HG03025 (cell line): ENCODE measurements around the gene RPRD2.
"Not testable (repeated sequence)": the region's sequence is repeated elsewhere in the genome, so short reads cannot be mapped to it uniquely, and the experiment has no call there.

Experiments used
- ATAC-seq: cut with Tn5 transposase; IDR thresholded peaks from one replicate; pipeline ENCODE4 v1.9.1; 2021; ENCODE audit warnings: mild to moderate bottlenecking, moderate library complexity; ENCODE audit not compliant: unreplicated experiment, low FRiP score

The RPRD2 gene

DNA sequence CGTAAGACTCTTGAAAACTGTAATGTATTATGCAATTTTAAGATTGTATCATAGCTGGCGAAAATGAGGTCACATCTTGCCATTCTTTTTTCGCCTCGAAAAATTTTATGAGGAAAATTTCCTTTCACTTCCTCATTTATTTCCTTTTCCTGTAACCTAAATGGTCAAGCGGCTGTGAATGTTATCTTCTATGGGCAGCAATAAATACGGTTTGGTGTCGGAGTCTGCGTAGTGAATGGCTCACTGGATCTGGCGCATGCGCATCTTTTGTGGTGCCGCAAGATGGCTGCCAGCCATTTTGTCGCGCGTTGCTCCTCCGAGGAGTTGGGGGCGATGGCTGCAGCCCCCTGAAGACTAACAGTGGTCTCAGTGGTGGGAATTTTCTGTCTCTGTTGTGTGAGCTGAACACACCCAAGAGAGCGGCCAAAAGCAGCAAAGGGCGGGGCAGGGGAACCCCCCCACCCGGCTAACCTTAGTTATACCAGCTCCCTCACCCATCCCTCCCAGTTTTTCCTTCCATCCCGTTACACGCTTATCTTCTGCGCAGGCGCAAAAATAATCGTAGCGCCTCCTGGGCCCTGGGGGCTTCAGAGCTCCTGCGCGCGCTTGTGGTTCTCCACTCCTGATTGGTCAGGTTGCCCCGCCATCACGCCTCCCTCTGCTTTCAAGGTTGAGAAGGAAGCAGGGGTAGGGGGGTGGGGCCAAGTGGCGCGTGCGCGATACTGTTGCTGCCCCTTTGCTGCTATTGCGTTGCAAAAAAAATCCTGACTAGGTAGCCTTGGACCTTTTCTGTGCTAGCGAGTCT, at the start of gene RPRD2:
Gene RPRD2, plus strand, starts transcription at position 722 of the 805 bp plus-strand sequence. CDS start 568 bp downstream, outside the sequence.
- peak; percentile 76 for ATAC-seq

DNA sequence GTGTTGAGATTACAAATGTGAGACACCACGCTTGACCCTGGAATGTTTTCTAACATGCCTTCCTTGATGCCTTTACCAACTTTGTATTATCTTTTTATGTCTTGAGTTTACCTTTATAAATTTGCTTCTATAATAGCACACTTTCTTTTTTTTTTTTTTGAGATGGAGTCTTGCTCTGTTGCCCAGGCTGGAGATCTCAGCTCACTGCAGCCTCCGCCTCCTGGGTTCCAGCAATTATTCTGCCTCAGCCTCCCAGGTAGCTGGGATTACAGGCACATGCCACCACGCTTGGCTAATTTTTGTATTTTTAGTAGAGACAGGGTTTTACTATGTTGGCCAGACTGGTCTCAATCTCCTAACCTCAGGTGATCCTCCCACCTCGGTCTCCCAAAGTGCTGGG, 49.3 kb upstream of the RPRD2 start:
- ATAC-seq = not testable (repeated sequence)

DNA sequence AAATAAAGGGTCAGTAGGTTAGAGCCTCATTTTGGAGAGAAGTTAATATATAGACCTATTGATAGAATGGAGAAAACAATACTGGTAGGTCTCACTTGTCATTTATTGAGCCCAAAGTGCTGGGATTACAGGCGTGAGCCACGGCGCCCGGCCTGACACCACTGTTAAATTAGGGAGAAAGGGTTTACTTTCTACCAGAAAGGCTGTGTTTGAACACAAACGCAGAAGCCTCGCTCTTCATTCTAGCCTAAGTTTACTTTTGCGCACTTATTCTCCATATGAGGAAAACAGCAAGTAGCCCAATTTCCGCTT, 43.3 kb upstream of the RPRD2 start:
- ATAC-seq = no peak

DNA sequence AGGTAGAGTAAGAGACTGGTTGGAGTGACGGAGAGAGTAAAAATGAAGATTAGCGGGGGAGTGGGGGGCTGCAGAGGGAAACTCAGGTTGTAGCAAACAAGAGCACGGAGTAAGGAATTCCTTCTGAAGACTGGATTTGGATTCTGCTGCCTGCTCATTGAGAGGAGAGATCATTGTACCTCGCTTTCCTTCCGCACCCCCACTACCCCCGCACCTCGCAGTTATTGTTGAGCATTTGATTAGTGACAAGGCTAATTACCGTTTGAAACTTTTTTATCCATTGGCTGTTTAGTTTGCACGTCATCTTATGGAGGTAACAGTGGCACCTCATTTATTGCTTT, 42.2 kb upstream of the RPRD2 start:
- no peak for ATAC-seq

DNA sequence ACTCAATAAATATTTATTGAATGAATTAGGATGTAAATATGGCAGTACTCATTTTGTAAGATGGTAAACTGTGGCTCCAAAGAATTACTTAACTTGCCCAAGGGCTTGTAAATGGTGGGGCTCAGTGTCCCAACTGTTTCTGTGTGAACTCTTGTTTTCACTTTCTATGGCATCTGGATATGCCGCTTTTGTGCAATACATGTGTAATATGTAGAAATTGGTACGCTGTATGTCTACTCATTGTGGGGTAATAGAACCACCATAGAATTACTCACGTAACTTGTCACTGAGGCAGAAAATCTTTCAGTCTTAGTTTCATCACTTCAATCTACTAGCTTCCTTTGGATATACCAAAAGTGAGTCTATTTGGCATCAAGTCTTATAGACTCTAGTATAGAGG, 41.6 kb upstream of the RPRD2 start:
- ATAC-seq = no peak

DNA sequence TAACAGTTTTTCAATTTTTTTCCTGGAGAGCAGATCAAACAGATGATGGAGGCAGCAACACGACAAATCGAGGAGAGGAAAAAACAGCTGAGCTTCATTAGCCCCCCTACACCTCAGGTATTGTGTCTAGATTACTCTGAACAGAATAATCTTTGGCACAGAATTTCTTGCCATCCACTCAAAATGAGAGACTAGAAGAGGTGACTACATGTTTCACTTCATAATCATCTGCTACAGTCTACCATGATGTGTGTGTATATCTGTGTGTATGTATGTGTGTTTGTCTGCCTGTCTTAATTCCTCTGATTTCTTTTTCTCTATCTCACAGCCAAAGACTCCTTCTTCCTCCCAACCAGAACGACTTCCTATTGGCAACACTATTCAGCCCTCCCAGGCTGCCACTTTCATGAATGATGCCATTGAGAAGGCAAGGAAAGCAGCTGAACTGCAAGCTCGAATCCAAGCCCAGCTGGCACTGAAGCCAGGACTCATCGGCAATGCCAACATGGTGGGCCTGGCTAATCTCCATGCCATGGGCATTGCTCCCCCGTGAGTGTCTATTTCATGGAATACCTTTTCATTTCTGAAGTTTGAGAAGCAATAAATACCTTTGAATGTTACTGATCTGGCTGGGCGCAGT, 31.2 kb upstream of the RPRD2 start:
- no peak for ATAC-seq

DNA sequence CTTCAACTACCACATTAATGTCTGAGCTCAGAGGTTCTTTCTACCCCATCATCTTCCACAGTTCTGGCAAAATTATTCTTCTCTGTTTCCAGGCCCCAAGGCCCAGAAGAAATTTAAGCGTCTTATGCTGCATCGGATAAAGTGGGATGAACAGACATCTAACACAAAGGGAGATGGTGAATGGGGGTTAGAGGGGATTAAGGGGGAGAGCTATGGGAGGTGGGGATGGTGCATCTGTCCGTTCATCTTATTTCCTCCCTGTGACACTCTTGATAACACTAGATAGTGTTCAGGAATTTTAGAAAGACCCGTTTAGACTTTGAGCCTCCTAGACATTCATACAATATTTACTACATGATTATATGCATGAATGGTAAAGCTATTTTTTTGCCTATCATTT, 17.6 kb upstream of the RPRD2 start:
- no peak for ATAC-seq

DNA sequence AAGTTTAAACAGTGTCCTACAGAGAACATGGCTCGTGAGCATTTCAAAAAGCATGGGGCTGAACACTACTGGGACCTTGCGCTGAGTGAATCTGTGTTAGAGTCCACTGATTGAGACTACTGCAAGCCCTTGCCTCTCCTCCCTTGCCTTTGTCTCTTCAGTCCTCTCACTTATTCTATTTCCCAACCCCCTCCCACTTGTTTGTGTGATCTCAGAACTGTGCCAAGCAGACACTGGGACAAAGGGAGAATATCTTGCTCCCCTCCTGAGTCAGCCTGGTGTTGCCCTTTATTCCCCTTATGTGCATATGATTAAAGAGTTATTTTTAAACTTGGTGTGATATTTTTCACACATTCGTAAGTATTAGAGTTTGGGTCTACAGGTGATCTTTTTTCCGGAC, 11.1 kb upstream of the RPRD2 start:
- ATAC-seq = no peak

DNA sequence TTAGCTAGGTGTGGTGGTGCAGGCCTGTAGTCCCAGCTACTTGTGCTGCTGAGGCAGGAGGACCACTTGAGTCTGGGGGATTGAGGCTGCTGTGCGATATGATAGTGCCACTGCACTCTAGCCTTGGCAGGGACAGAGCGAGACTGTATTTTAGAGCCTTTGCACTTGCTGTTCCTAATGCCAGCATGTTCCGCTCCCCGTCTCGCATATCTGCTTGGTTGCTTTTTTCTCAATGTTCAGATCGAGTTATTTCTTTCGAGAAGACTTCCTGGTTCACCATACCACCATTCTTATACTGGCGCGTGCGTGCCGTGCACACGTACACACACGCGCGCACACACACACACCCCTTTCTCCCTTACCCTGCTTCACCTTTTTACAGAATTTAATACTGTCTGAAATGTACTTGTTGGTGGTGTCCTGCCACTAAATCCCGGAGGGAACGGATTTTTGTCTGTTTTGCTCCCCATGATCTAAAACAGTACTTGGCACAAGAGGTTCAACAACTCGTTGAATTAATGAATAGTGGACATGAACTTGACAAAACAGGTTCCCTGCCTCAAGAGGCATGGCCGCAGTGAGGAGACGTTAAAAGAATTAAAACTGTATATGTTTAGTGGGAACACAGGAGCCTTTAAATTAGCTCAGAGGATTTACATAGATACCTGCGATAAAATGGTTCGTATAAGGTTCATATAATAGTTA, 1.1 kb upstream of the RPRD2 start:
- ATAC-seq = no peak

DNA sequence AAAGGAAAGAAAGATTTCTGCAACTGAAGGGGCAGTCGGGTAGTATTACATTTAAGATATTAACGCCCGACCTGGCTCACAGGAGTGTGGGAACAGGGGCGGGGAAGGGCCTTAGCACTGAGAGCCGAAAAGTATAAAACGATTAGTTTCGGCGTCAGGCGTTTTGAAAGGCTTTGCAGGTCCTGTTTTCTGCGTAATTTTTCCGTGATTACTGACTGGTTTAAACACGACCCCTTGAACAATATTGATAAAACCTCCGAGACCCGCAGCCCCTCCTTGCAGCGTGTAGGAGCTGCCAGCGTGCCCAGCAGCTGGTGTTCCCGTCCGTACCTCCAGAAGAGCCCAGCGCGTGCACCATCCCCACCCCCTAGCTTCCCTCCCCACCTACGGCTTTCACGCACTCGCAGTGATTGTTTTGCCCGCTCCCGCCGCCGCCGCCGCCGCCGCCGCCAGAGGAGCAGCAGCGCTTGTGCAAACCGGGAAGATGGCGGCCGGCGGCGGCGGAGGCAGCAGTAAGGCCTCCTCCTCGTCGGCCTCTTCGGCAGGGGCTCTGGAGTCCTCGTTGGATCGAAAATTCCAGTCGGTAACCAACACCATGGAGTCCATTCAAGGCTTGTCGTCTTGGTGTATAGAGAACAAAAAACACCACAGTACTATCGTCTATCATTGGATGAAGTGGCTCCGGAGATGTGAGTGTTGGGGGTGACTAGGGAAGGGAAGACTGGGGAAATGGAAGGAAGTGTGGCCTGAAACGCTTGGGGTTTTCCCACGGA, 470 bp downstream of the RPRD2 start:
- peak; percentile 35 for ATAC-seq

DNA sequence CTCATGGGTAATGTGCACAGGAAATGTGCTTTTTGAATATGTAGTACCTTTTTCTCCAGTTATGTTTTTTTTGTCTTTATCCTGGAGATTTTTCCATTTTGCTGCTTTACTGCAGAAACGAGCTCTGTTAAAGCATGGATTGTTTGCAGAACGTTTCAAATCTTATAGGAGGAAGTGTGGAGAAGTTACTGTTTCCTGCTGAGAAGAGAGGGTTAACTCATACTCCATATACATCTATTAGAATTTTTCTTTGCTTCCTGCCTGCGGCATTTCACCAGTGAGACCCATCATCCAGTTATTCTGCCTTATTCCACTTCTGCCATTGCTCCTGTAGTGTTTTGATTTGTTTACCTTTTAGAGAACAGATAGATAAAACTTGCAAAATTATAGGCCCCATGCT, 2.0 kb downstream of the RPRD2 start:
- ATAC-seq = no peak

DNA sequence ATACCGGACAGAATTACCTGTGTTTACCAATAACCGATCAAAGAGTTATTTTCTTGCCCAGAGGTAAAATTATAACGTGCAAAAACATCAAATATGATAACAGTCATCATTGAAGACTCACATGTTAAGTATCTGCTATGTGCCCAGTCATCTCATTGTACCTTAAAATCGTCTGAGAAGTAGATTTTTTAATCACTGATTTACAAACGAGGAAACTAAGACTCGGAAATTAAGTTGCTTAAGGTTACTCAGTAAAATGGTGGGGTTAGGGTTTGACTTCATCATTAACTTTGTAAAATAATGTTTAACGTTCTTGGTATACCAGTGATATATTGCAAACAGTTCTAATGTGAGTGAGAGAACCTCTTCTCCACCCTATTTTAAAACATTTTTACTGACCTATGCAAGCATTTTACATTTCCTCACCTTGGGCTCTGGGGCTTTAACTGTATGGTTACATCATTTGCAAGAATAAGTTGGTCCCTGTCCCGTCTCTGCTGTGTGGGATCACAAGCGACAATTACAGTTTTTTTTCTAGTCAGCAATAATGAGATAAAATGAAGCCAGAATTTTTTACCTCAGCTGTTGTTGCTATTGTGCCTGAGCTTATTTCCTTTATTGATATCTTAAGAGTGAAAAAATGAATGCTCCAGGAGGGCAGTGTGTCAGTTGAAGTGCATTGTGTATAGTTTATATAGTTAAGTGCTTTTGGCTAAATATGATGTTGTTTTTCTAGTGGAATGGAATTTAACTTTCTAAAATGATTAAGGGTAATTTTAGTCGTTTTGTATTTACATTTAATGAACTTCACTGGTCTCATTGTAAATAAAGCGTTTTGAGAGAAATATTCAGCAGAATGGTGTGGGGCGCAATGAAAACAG, 2.7 kb downstream of the RPRD2 start:
- ATAC-seq = no peak

DNA sequence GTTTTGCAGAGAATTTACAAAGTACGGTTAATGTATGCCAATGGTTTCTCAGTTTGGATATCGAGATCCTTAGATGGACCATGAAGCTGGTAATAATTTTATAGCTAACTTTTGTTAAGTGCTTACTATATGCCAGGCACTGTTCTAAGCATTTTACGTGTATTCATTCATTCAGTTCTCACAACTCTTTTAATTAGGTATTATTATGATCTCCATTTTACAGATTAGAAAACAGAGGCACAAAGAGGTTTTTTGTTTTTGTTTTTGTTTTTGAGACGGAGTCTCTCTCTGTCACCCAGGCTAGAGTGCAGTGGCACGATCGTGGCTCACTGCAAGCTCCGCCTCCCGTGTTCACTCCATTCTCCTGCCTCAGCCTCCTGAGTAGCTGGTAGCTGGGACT, 7.2 kb downstream of the RPRD2 start:
- no peak for ATAC-seq

DNA sequence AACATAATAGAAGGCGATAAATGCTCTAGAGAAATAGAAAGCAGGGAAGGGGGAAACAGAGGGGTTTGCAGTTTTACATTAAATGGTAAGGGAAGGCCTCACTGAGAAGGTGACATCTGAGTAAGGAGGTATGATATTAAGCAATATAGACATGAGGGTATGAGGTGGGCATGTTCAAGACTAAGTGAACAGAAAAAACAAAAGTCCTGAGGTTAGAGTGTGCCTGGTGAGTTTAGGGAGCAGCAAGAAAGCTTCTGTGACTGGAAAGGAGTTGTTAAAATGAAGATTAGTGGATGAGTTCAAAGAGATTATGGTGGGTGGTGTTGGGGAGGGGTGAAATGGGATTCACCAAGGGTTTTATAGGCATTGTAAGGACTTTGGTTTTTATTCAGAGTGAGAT, 8.6 kb downstream of the RPRD2 start:
- no peak for ATAC-seq

DNA sequence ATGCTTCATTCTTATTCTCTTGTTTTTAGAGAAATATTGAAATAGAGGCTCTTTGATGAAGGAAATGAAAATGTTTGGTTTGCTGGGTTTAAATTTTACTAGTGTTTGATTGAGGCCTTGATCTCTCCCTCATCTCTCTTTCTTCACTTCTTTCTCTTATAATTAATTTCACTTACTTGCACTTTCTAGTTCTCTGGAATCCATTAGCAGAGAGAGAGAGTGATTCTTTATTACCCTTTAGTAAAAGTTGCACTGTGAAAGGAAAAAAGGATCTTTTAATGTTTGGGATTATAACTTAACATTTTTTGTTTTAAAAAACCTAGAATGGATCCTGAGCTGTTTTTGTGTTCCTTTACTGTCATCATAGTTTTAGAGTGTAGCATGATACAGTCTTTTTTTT, 12.2 kb downstream of the RPRD2 start:
- ATAC-seq = no peak

DNA sequence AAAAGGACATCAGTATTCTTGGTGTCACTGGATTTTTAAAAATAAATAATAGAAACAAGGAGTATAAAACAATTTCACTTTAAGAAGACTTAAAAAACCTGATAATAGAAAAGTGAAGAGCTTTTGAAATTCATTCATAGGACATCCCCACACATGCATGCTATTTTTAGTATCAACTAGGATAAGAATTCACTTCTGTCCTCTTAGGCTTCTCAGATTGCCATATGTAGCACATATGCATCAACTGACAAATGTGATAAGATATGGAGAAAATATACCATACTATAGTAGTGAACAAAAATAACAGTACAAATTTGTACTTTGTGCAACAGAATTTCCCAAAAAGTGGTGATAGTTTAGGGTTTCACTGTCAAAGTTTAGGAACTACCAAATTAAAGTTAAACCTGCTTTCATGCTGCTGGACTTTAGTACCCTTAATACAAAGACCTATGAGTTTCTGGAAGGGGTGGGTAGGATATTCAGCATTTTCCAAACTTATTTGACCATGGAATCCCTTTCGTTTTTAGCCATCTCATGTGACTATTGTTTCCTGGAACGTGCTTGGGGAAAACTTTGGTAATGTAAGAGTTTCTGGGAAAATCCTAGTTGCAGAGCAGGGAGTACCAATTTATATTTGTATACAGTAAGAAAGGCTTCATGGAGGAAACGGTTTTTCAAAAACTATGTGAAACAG, 19.8 kb downstream of the RPRD2 start:
- ATAC-seq = no peak

DNA sequence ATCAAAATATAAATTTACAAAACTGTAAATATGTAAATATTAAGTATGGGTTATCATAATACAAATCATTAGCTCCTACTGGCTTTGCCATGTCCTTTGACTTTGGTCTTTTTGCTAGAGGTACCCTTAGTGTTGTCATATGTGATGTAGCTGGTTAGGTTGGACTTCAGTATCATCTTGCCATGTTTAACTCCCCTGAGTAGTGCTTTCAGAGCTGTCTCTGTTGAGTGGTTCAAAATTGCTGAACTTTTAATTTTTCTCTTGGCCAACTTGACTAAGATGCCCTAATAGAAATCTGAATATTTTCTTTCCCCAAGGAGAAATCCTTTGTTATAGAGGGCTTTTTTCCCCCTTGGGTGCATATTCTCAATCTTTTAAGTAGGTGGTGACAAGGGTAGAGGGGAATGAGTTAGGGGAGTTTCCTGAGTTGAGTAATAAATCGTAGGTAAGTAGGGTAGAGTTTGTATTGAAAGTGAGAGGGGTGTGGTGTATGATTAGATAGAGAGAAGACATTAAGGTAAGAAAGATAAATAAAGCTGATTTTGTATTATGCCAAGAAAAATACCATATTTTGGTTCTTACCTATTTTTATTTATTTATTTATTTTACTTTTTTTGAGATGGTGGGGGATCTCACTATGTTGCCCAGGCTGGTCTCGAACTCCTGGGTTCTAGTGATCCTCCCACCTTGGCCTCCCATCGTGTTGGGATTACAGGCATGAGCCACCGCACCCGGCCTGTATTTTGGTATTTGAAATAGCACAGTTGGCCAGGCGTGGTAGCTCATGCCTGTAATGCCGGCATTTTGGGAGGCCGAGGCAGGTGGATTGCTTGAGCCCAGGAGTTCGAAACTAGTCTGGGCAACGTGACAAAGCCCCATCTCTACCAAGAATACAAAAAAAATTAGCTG, 21.8 kb downstream of the RPRD2 start:
- no peak for ATAC-seq

DNA sequence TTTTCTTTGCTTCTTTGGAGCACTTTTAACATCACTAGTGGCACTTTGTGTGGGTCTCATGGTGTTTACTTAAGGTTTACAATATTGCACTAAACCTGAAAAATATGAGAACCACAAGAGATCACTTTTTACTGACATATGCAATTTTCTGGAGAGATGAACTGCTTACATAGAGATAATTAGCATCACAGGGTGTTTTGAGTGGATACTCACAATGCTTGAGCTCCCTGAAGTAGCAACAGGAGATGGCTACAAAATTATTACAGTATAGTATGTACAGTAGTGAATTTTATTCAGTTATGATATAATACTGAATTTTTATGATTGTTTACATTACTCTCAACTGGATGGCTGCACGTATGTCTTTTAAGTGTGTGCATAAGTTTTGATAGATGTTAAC, 22.6 kb downstream of the RPRD2 start:
- ATAC-seq = no peak

DNA sequence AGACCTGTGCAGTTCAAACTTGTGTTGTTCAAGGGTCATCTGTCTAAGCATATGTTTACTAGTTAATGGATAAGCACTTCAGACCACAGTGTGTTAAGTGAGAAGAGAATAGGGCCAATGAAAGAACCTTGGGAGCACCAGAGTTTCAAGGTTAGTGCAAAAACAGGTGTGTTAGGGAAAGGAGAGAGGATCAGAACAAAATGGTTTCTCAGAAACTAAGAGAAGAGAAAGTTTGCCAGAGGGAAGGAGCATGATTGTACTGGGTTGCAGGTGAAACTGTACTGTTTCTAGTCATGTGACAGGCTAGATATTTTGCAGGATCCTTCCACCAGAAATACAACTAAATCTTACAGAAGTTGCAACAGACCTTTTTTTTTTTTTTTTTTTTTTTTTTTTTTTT, 23.3 kb downstream of the RPRD2 start:
- no peak for ATAC-seq
